Heart left ventricle (tissue), 13 donors: ENCODE data around the gene ZFAND3.

ENCODE experiments used
- CTCF ChIP-seq, 12 donors: fragments of 200-600 bp; sonication (generic) in 4 of 12; IDR thresholded peaks; one replicate each; pipeline versions ENCODE4 v1.5.0 to v1.8.0; 2018 to 2022; ENCODE audit warnings: antibody characterized with exemption in 12 of 12, mild to moderate bottlenecking in 5 of 12
- POLR2A ChIP-seq, 2 donors: fragments of 450-650 bp; IDR thresholded peaks; one replicate each; pipeline ENCODE4 v1.6.1; 2017; ENCODE audit warnings: antibody characterized with exemption in 2 of 2, mild to moderate bottlenecking in 2 of 2, moderate library complexity in 2 of 2
- donor health status: ischemic (EF 13 %, LVEDD 7.1; RV severe dilation, severe dysfunction).
- donor health status: DM: no; HTN: yes; CAD: no.
- donor health status: DM: no; HTN: no; CAD: no.
- donor health status: ischemic (EF 25% LVEDD 6.9; RV normal size, moderate dysfunction).
- donor health status: ischemic (EF 25% LVEDD 5.7; RV mildly dilated, moderate dysfunction).
- donor health status: ischemic (EF 35%, LVEDD 5.7; RV mildly dilated, moderate dysfunction).
- donor health status: nonischemic (EF 11% LVEDD 7.7; RV severe dilation, severe dysfunction).
- donor health status: DM: yes; HTN: yes; CAD: no.
- donor health status: PGD.
- donor health status: ischemic (EF 29% LVEDD 5.4; RV normal size, mild dysfunction).
- donor health status: nonischemic (EF 23%, LVEDD 6.1; RV moderate dilation, normal function).

DNA sequence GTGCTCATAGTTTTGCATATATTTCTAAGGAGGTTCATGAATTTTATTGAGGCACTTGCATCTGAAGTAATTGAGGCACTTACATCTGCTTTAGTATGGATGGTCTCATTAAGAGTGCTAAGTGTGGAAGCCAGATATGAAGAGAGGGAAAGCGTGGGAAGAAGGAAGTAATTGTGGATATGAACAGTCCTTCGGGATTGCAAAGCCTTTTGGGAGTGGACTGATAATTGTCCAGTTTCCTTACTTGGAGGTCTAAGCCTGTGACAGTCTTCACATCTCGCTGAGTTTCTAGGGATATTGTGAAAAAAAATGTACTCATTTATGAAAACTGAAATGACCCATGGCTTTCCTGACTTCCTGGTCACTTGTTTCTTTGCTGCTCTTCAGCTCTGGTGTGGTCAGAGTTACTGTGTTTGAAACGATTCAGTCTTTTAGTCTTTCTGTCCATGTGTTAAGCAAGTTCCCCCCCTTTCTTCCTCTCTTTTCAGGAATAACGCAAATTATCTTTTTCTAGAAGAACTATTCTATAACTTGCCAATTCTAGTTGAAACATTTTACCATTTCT is 137.3 kb downstream of the ZFAND3 start:
- TF ChIP-seq CTCF (IDR thresholded peaks at IDR 0.05) (no peak), POLR2A (IDR thresholded peaks at IDR 0.05) (no peak)
